Stimulated activated naive CD4-positive, alpha-beta T cell (primary cell): ENCODE data around the gene SH3GLB1.

Experiments
- DNase-seq, 6 experiments: peaks; one replicate each; lab custom pipeline; 2025; lab: John Stamatoyannopoulos, UW

SH3GLB1 gene

DNA sequence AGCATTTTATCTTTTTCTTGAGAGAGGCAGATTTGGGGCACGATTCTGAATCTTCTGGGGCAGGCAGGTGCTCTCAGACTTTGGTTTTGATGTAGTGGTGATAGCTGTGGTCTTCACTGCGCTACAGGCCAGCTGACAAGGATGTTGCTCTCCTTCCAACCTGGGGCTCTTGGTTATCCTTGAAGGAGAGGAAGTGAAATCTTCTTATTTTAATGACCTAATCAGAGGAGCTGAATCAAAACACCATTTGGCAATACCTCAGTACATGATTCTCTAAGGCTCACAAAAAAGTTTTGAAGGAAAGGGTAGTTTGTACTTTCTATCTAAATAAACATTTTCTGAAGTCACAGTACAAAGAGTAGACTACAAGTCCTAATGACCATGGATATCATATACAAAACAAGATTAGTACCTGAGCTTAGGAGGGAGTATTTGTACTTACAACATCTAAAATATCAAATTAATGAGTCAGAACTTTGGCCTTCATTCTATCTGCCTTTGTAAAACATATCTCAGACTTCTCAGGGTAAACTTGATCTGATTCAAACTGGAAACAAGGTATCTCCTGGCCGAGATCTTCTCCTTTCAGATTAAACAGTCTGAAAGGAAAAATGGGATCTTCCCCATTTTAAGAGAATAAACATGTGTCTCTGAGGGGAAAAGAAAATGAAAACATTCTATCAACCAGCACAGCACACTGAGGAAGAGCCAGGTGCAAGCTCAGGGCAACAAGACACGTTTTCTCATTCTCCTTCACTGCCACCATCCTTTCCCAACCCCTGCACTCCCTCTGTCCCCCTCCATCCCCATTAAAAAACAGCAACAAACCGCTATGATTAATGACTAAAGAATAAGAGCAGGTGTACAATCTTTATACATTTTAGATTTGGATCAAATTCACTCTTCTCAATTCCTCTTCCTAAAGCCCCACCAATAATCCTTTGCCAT lies 69.2 kb downstream of the SH3GLB1 start:
- DNase-seq = no peak

DNA sequence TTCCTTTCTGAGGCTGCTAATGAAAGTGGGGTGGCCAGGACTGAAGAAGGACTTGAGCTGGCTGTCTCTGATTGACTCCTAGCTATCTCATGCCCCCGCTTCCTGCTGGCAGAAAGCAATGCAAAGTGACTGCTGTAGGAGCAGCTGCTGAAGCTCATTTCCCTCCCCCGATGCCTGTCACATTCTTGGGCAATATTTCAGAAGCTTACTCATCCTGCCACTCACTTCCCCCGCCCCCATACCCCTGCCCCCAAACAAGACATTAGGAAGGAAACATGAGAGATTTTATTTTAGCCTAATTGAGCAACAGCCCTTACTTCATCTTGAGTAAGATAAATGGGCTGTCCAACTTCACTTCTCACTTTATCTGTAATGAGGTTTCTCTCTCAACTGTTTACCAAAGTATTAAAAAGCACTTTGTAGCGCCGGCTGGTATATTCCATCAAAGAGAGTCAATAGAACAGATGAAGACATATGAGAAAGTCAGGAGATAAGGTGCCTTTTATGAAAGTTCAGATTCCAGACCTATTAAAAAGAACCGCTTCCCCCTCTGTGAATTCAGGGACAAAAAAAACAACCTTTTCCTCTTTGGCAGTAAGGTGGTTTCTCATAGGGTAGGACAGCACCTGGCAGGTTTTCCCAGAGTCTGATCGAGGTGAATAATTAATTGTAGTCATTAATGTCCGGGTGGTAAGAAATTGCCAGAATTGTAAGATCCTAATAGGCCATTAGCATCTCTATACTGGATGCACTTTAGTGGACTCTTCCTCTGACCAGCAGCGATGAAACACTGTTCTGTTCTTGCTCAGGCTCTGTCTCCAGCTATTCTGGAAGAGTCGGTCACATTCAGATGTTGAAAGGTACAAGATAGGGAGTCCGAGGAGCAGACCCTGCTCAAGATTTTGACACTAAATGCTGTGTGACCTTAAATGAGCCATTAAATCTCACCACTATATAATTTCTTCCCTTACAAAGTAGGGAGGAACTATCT lies 70.2 kb downstream of the SH3GLB1 start:
- DNase-seq = no peak

DNA sequence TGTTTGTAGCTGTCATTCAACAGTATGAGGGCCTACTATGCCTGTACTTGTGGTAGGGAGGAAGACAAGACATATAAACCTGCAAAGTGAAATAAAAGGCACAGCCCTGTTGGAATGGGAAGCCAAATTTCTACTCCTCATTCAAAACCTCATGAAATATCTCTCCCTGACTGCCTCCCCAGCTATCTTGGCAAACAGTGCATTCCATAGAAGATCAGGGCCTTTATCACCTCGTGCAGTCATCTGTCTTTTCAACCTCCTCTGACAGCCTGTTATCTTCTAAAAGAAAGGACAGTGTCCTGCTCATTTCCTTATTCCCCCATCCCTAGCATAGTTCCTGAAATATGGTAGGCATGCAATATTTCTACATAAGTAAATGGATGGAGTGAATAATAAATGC lies 71.0 kb downstream of the SH3GLB1 start:
- no peak for DNase-seq

DNA sequence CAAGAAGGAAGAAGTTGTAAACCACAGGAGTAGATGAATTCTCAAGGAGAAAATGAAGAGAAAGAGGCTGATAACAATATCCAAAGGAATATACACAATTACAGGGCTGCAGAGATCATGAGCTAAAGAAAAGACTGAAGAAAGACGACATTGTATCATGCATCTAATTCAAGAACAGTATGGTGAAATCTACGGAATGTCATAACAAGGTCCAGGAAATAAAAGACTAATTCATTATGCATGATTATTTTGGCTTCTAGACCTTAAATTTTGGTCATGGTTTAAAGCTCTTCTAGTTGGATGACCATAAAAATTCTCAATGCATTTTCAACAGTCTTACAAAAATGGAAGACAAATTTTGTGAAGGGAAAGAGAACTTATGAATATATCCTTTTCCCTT lies 71.7 kb downstream of the SH3GLB1 start:
- no peak for DNase-seq

DNA sequence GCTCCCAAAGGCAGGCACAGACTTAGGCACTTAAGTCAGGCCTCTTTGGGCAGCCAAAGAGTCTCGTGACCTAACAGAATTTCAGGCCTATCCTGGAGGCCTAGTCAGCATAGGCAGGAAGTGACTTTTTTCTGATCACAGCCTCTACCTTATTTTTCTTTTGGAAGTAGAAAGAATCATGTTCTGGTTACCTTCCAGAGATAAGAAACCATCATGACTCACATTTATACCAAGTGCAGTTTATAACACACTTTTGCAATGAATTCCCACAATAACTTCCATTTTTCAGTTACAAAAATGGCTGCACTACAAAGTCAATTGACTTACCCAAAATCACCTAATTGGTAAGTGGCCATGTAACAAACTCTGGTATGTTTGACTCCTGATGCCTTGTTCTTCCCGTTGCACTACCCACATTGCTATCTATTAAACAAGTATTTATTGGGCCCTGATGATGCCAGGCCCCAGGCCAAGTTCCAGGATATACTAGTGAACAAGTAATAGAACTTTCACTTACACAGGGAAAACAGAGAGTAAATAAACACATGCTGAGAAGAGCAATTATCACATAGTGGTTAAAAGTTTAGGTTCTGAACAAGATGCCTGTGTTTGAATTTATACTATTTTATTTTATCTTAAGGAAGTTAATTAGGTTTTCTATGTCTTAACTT lies 74.3 kb downstream of the SH3GLB1 start:
- no peak for DNase-seq

DNA sequence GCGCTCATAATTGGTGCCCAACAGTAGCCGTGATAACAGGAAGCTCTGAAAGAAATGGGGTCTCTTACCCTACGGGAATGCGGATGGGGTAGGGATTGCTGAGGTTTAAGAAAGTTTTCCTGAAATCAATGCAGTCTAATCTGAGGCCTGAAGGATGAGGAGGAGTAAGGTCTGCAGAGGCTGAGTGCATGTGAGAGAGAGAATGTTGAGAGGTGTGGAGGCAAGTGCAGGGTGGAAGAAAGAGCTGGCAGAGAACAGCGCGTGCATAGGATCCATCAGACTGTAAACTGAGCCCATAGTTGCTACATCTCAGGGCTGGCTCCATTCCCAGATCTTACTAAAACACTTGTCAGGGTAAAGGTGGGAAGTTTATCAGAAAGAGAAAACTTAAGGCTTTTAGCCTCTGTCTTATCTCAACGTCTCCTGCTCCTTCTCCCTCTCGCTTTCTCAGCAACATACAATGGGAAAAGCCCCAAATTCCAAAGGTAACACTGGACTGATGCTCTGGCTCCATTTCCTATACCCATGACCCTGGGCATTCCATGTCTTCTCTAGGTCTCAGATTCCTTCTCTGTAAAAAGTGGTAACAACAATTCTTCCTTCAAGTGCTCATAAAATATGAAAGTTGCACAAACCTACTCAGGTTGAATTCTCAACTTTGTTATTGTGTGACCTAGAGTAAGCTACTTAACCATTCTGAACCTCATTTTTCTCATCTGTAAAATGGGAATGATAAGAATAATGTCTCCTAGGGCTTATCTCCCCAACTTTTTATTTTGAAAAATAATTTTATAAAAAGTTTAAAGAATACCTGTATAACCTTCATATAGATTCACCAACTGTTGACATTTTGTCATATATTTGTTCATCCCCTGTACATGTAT lies 75.2 kb downstream of the SH3GLB1 start:
- no peak for DNase-seq

DNA sequence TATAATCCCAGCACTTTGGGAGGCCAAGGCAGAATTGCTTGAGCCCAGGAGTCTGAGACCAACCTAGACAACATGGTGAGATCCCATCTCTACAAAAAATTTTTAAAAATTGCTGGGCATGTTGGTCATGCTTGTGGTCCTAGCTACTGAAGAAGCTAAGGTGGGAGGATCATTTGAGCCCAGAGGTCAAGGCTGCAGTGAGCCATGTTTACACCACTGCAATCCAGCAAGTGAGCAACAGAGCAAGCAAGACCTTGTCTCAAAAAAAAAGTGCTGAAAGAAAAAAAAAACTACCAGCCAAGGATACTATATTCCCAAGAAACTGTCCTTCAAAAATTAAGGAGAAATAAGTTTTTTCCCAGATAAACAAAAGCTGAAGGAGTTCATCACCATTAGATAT lies 78.1 kb downstream of the SH3GLB1 start:
- DNase-seq = no peak

DNA sequence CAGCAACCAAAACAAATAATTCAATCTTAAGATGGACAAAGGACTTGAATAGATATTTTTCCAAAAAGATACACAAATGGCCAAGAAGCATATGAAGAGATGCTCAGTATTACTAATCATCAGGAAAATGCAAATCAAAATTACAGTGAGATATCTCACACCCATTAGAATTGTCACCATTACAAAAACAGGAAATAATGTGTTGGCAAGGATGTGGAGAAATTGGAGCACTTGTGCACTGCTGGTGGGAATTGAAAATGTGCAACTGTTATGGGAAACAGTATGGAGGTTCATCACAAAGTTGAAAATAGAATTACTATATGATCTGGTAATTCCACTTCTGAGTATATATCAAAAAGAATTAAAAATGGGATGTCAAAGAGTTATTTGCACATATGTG lies 83.2 kb downstream of the SH3GLB1 start:
- DNase-seq = no peak

DNA sequence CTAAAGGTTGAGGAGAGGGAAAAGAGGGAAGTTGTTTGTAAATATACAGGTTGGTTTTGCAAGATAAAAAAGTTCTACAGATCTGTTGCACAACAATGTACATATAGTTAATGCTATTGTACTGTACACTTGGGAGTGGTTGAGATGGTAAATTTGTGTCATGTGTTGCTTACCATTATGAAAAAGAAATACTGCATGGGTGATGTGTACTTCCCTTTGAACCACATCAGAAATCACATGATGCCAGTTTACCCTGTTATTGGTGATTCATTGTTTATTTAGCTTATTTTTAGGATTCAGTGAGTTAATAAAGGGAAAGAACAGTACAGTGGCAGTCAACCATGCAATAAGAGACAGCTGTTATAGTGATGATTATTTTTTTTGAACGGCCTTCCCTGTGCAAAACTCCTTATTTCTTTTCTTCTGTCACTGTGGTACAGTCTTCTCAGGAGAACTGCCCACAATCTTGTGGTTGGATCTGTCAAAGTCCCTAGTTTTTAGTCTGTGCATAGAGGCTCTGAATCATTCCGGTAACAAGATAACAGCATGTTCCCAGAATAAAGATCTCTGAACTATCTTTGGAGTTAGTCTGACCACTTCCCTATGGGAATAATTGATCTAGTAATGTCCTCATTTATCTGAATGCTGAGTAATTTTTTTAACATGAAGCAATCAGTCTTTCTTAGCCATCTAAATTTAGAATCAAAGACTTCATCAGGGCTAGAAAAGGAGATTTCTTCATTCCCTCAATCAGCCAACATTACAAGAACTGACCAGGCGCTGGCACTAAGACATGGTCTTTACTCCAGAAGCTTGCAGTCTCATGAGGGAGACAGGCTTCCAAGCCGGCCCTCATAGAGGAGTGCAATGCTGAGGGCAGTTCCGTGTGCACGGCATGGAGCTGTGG lies 84.2 kb downstream of the SH3GLB1 start:
- no peak for DNase-seq

DNA sequence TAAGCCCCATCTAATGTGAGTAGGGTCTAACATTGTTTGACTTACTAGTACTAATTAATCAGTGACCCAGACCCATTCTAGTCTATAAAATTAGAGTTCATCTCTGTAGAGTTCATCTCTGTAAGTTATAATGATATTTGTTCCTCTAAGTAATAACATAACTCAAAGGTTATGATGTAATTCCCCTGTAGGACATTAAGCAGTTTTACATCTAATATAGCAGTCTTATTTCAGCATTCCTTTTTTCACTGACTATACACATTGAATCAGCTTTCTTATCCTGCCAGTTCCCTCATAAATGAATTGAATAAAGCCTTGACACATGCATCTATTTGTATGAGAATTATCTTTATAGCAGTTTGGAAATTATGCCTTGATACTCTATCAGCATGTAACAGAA lies 90.9 kb downstream of the SH3GLB1 start:
- DNase-seq = no peak
